C4-2B (cell line): ENCODE data around the gene ANXA2R.
"Not testable (repeated sequence)": the region's sequence is repeated elsewhere in the genome, so short reads cannot be mapped to it uniquely, and the experiment has no call there.

Experiments used
- ZFX ChIP-seq: fragments of 450-650 bp; IDR thresholded peaks from 2 replicates; pipeline ENCODE4 v1.6.1; 2017
- TF ChIP-seq, protein P1 (sequence below): fragments of 450-650 bp; conservative IDR thresholded peaks from 2 replicates; pipeline ENCODE4 v1.5.1; 2017; ENCODE audit warnings: mild to moderate bottlenecking

DNA sequence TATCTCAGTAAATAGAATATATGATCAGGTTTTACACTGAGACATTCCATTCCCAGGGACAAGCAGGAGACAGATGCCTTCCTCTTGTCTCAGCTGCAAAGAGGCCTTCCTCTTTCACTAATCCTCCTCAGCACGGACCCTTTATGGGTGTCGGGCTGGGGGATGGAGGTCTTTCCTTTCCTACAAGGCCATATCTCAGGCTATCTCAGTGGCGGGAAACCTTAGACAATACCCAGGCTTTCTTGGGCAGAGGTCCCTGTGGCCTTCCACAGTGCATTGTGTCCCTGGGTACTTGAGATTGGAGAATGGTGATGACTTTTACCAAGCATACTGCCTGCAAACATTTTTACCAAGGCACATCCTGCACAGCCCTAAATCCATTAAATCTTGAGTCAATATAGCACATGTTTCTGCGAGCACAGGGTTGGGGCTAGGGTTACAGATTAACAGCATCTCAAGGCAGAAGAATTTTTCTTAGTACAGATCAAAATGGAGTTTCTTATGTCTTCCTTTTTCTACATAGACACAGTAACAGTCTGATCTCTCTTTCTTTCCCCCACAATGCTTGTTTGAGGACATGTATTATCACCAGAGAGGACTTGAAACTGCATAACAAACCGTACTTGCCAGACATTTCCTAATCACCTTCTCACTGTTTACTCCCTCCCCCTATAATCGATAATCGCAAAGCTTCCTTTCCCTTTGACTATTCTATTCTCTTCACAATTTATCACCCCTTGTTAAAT, 37.5 kb upstream of the ANXA2R start:
- TF ChIP-seq, protein P1, sequence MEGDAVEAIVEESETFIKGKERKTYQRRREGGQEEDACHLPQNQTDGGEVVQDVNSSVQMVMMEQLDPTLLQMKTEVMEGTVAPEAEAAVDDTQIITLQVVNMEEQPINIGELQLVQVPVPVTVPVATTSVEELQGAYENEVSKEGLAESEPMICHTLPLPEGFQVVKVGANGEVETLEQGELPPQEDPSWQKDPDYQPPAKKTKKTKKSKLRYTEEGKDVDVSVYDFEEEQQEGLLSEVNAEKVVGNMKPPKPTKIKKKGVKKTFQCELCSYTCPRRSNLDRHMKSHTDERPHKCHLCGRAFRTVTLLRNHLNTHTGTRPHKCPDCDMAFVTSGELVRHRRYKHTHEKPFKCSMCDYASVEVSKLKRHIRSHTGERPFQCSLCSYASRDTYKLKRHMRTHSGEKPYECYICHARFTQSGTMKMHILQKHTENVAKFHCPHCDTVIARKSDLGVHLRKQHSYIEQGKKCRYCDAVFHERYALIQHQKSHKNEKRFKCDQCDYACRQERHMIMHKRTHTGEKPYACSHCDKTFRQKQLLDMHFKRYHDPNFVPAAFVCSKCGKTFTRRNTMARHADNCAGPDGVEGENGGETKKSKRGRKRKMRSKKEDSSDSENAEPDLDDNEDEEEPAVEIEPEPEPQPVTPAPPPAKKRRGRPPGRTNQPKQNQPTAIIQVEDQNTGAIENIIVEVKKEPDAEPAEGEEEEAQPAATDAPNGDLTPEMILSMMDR, result not testable (repeated sequence)
- not testable (repeated sequence) for TF ChIP-seq ZFX
